ENCODE measurements around the gene CDC14B. TPM values are rescaled to one million over a fixed set of nuclear protein-coding genes. Genes with fewer than 3 reads are reported as not detected.

CDC14B gene
- total RNA-seq, 1 donor from 2014 or later, result 29.2 TPM

- TF ChIP-seq CTCF (conservative IDR thresholded peaks at IDR 0.05), result no peak
- H3K9me3 Mint-ChIP-seq, result no peaks in the 10 kb centered on the region
- DNase-seq (ENCODE audit: low read depth, low spot score), result no peak
- no peaks in the 10 kb centered on the region for H3K4me1 Mint-ChIP-seq
- no peak overlapping the region for H3K27ac Mint-ChIP-seq (ENCODE audit: unreplicated experiment)
- peaks cover 23% of the 10 kb centered on the region for H3K36me3 Mint-ChIP-seq (ENCODE audit: low read depth)
- no peak overlapping the region for H3K4me3 Mint-ChIP-seq
- no peaks in the 10 kb centered on the region for H3K27me3 Mint-ChIP-seq (ENCODE audit: low read depth)
These were observed 136.4 kb downstream of the CDC14B start for GRCh38 chr9:96483197-96483596.

- Mint-ChIP-seq H3K4me3 (no peak overlapping the region), H3K9me3 (no peaks in the 10 kb centered on the region), H3K36me3 (ENCODE audit: low read depth) (peaks cover 21% of the 10 kb centered on the region), H3K4me1 (no peaks in the 10 kb centered on the region), H3K27ac (ENCODE audit: unreplicated experiment) (no peak overlapping the region), H3K27me3 (ENCODE audit: low read depth) (no peaks in the 10 kb centered on the region)
- no peak for DNase-seq (ENCODE audit: low read depth, low spot score)
- no peak for TF ChIP-seq CTCF (conservative IDR thresholded peaks at IDR 0.05)
These were observed 137.2 kb downstream of the CDC14B start for GRCh38 chr9:96482476-96482875.

- no peaks in the 10 kb centered on the region for H3K4me1 Mint-ChIP-seq
- peaks cover 20% of the 10 kb centered on the region for H3K36me3 Mint-ChIP-seq (ENCODE audit: low read depth)
- DNase-seq (ENCODE audit: low read depth, low spot score), result no peak
- no peak overlapping the region for H3K27ac Mint-ChIP-seq (ENCODE audit: unreplicated experiment)
- no peak overlapping the region for H3K4me3 Mint-ChIP-seq
- no peaks in the 10 kb centered on the region for H3K27me3 Mint-ChIP-seq (ENCODE audit: low read depth)
- no peak for TF ChIP-seq CTCF (conservative IDR thresholded peaks at IDR 0.05)
- H3K9me3 Mint-ChIP-seq, result no peaks in the 10 kb centered on the region
These were observed 138.9 kb downstream of the CDC14B start for GRCh38 chr9:96480736-96481135.

- H3K27me3 Mint-ChIP-seq (ENCODE audit: low read depth), result no peaks in the 10 kb centered on the region
- H3K27ac Mint-ChIP-seq (ENCODE audit: unreplicated experiment), result no peak overlapping the region
- no peaks in the 10 kb centered on the region for H3K4me1 Mint-ChIP-seq
- H3K4me3 Mint-ChIP-seq, result no peak overlapping the region
- TF ChIP-seq CTCF (conservative IDR thresholded peaks at IDR 0.05), result no peak
- peaks cover 14% of the 10 kb centered on the region for H3K36me3 Mint-ChIP-seq (ENCODE audit: low read depth)
- DNase-seq (ENCODE audit: low read depth, low spot score), result no peak
- H3K9me3 Mint-ChIP-seq, result no peaks in the 10 kb centered on the region
These were observed 140.7 kb downstream of the CDC14B start for GRCh38 chr9:96478829-96479371.

GRCh38 chr9:96476591-96476990, 143.1 kb downstream of the CDC14B start:
- DNase-seq (ENCODE audit: low read depth, low spot score), result no peak
- Mint-ChIP-seq H3K9me3 (no peaks in the 10 kb centered on the region), H3K4me1 (no peaks in the 10 kb centered on the region), H3K4me3 (no peak overlapping the region), H3K27me3 (ENCODE audit: low read depth) (no peaks in the 10 kb centered on the region), H3K27ac (ENCODE audit: unreplicated experiment) (peak overlapping the region; percentile 8), H3K36me3 (ENCODE audit: low read depth) (peaks cover 4% of the 10 kb centered on the region)
- TF ChIP-seq CTCF (conservative IDR thresholded peaks at IDR 0.05), result no peak
